ENCODE data around the gene SPG11. TPM values are rescaled to one million over a fixed set of nuclear protein-coding genes. Genes with fewer than 3 reads are reported as not detected.

Gene SPG11
- total and polyA plus RNA-seq, 4 donors, result 39.2 to 119 (median 64.3) TPM

GRCh38 chr15:44529864-44530604, 133.4 kb downstream of the SPG11 start:
- H3K9ac ChIP-seq (ENCODE audit: insufficient read depth in 1 of 2, low read length in 2 of 2), result no peak overlapping the region
- ATAC-seq (ENCODE audit: insufficient read depth, low FRiP score) (no peak), DNase-seq (no peak)
- H3K36me3 ChIP-seq (ENCODE audit: control insufficient read depth in 4 of 4, insufficient read depth in 4 of 4, low read length in 4 of 4), result peaks cover 0 to 17% (median 2%) of the 10 kb centered on the region in 4 donors
- 78 to 87% methylated on average over 10 of the region's 10 CpGs for WGBS, 2 donors
- no peaks in the 10 kb centered on the region for H3K9me3 ChIP-seq (ENCODE audit: control insufficient read depth in 4 of 4, insufficient read depth in 3 of 4, low read length in 3 of 4)
- no peaks in the 10 kb centered on the region for H3K27me3 ChIP-seq (ENCODE audit: control insufficient read depth in 3 of 3, insufficient read depth in 3 of 3, low read length in 2 of 3)
- no peak overlapping the region for H3K4me3 ChIP-seq
- H3K27ac ChIP-seq (ENCODE audit: low read depth in 1 of 2, low read length in 1 of 2), result no peak overlapping the region
- TF ChIP-seq CTCF (IDR thresholded peaks at IDR 0.05; ENCODE audit: control extremely low read depth, extremely low read depth), result no peak
- H3K4me1 ChIP-seq (ENCODE audit: control insufficient read depth in 5 of 5, insufficient read depth in 5 of 5, low read length in 5 of 5), result no peaks in the 10 kb centered on the region

- DNase-seq, result no peak
- WGBS, 2 donors, result 85 to 90% methylated on average over 2 of the region's 2 CpGs
- Histone ChIP-seq H3K27me3 (ENCODE audit: control insufficient read depth in 3 of 3, insufficient read depth in 3 of 3, low read length in 2 of 3) (no peaks in the 10 kb centered on the region), H3K4me1 (ENCODE audit: control insufficient read depth in 5 of 5, insufficient read depth in 5 of 5, low read length in 5 of 5) (no peaks in the 10 kb centered on the region), H3K4me3 (no peak overlapping the region), H3K9ac (ENCODE audit: insufficient read depth in 1 of 2, low read length in 2 of 2) (no peak overlapping the region), H3K9me3 (ENCODE audit: control insufficient read depth in 4 of 4, insufficient read depth in 3 of 4, low read length in 3 of 4) (no peaks in the 10 kb centered on the region), H3K36me3 (ENCODE audit: control insufficient read depth in 4 of 4, insufficient read depth in 4 of 4, low read length in 4 of 4) (peaks cover 3 to 30% (median 5%) of the 10 kb centered on the region in 4 donors), H3K27ac (ENCODE audit: low read depth in 1 of 2, low read length in 1 of 2) (no peak overlapping the region)
- ATAC-seq (ENCODE audit: insufficient read depth, low FRiP score), result no peak
- no peak for TF ChIP-seq CTCF (IDR thresholded peaks at IDR 0.05; ENCODE audit: control extremely low read depth, extremely low read depth)
Observed at GRCh38 chr15:44527241-44527640, 136.2 kb downstream of the SPG11 start.

DNA sequence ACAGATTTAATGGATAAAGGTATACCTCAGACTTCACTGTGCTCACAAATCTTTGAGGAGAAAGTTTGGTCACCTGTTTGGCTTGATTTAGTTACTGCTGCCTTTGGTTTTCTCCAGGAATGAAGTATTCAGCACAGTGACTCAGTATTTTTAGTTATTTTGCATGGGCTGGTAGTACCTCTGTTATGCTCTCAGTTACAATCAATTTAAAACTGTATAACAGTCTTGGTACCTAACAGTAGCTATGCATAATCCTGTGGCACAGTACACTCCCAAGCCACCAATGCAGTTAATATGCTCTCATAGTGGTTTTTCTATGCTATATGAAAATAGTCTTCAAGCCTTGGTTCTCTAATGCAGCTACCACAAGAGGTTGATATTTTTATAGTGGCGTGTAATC, 138.4 kb downstream of the SPG11 start:
- no peak overlapping the region for H3K9ac ChIP-seq (ENCODE audit: insufficient read depth in 1 of 2, low read length in 2 of 2)
- no peaks in the 10 kb centered on the region for H3K4me1 ChIP-seq (ENCODE audit: control insufficient read depth in 5 of 5, insufficient read depth in 5 of 5, low read length in 5 of 5)
- no peak overlapping the region for H3K27ac ChIP-seq (ENCODE audit: low read depth in 1 of 2, low read length in 1 of 2)
- H3K4me3 ChIP-seq, result no peak overlapping the region
- H3K9me3 ChIP-seq (ENCODE audit: control insufficient read depth in 4 of 4, insufficient read depth in 3 of 4, low read length in 3 of 4), result no peaks in the 10 kb centered on the region
- 95 to 97% methylated on average over 1 of the region's 1 CpG for WGBS, 2 donors
- no peak for DNase-seq
- no peak for ATAC-seq (ENCODE audit: insufficient read depth, low FRiP score)
- no peak for TF ChIP-seq CTCF (IDR thresholded peaks at IDR 0.05; ENCODE audit: control extremely low read depth, extremely low read depth)
- H3K36me3 ChIP-seq (ENCODE audit: control insufficient read depth in 4 of 4, insufficient read depth in 4 of 4, low read length in 4 of 4), result peaks cover 3 to 36% (median 8%) of the 10 kb centered on the region in 4 donors
- no peaks in the 10 kb centered on the region for H3K27me3 ChIP-seq (ENCODE audit: control insufficient read depth in 3 of 3, insufficient read depth in 3 of 3, low read length in 2 of 3)

Measured in lung (tissue), 12 donors.